ENCODE data around the gene FBXO36.

DNA sequence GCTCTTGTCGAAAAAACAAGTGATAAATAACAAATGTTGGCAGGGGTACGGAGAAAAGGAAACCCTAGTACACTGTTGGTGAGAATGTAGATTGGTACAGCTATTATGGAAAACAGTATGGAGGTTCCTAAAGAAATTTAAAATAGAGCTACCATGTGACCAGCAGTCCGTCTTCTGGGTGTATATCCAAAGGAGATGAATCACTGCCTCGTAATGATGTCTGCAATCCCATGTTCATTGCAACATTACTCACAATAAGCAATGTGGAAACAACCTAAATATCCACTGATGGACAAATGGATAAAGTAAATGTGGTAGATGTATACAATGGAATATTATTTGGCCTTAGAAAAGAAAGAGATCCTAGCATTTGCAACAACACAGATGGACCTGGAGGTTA, 95.8 kb downstream of the FBXO36 start:
- no peak for TF ChIP-seq EP300 (IDR thresholded peaks at IDR 0.05)
- no peak for TF ChIP-seq CTCF (IDR thresholded peaks at IDR 0.05)
